OCI-LY3 (cell line): ENCODE data around the gene CEACAM18.

Source experiments
- H2AFZ ChIP-seq: fragments of 200-600, 300-600 bp; shearing (Covaris generic); 2 replicates; pipeline ENCODE4 v1.6.0; 2014; ENCODE audit warnings: antibody characterized with exemption, low read depth, low read length
- H3K27ac ChIP-seq: fragments of 200-600, 300-600 bp; sonication (generic); 2 replicates; pipeline ENCODE4 v1.5.1; 2014; ENCODE audit warnings: mild to moderate bottlenecking, low read length, moderate library complexity, mixed read lengths
- H3K27me3 ChIP-seq: fragments of 200-600, 300-600 bp; sonication (generic); 2 replicates; pipeline ENCODE4 v1.6.1; 2014; ENCODE audit warnings: low read depth, low read length, mixed read lengths
- H3K36me3 ChIP-seq: fragments of 200-600, 300-600 bp; sonication (generic); replicated peaks from 2 replicates; pipeline ENCODE3; 2014; ENCODE audit warnings: low read depth, low read length, mixed read lengths
- H3K4me1 ChIP-seq: fragments of 300-600, 200-600 bp; sonication (generic); 2 replicates; pipeline ENCODE4 v1.6.1; 2014; ENCODE audit warnings: low read length, mixed read lengths
- H3K4me2 ChIP-seq: fragments of 200-600, 300-600 bp; sonication (generic); 2 replicates; pipeline ENCODE4 v1.6.1; 2014; ENCODE audit warnings: low read length, mixed read lengths
- H3K4me3 ChIP-seq: fragments of 300-600, 200-600 bp; sonication (generic); 2 replicates; pipeline ENCODE4 v1.5.1; 2014; ENCODE audit warnings: antibody characterized with exemption, mild to moderate bottlenecking, low read length, moderate library complexity
- H3K79me2 ChIP-seq: fragments of 300-600, 200-600 bp; shearing (Covaris generic); 2 replicates; pipeline ENCODE4 v1.6.1; 2014; ENCODE audit warnings: mild to moderate bottlenecking, low read length, mixed read lengths
- H3K9ac ChIP-seq: fragments of 300-600, 200-600 bp; shearing (Covaris generic); 2 replicates; pipeline ENCODE4 v1.6.0; 2014; ENCODE audit warnings: mild to moderate bottlenecking, low read length, moderate library complexity
- H3K9me3 ChIP-seq: fragments of 200-600, 300-600 bp; shearing (Covaris generic); 2 replicates; pipeline ENCODE4 v1.6.1; 2014; ENCODE audit warnings: low read length, mixed read lengths; ENCODE audit not compliant: insufficient read depth
- H4K20me1 ChIP-seq: fragments of 200-600, 300-600 bp; sonication (generic); 2 replicates; pipeline ENCODE4 v1.6.1; 2016; ENCODE audit warnings: low read length, mixed read lengths; ENCODE audit not compliant: insufficient read depth
- EZH2phosphoT487 ChIP-seq: fragments of 200-600 bp; shearing (Covaris generic); IDR thresholded peaks from 2 replicates; pipeline ENCODE4 v1.6.1; 2018; ENCODE audit warnings: antibody characterized with exemption, mixed run types, low read depth
- TF ChIP-seq, protein P1 (sequence below): fragments of 200-600, 300-600 bp; sonication (generic); IDR thresholded peaks from 2 replicates; pipeline ENCODE4 v1.5.1; 2014; ENCODE audit warnings: antibody characterized with exemption, low read length, low read depth

The CEACAM18 gene

GRCh38 chr19:51450730-51451307 is 27.5 kb upstream of the CEACAM18 start:
- Histone ChIP-seq H3K9ac (no peak overlapping the region), H3K27ac (no peak overlapping the region), H3K4me3 (no peak overlapping the region), H4K20me1 (no peaks in the 10 kb centered on the region), H3K9me3 (no peaks in the 10 kb centered on the region), H3K4me2 (no peak overlapping the region), H2AFZ (no peak overlapping the region), H3K4me1 (no peaks in the 10 kb centered on the region), H3K27me3 (peaks cover 40% of the 10 kb centered on the region), H3K36me3 (no peaks in the 10 kb centered on the region), H3K79me2 (no peaks in the 10 kb centered on the region)
- TF ChIP-seq EZH2phosphoT487, result no peak
- TF ChIP-seq, protein P1, sequence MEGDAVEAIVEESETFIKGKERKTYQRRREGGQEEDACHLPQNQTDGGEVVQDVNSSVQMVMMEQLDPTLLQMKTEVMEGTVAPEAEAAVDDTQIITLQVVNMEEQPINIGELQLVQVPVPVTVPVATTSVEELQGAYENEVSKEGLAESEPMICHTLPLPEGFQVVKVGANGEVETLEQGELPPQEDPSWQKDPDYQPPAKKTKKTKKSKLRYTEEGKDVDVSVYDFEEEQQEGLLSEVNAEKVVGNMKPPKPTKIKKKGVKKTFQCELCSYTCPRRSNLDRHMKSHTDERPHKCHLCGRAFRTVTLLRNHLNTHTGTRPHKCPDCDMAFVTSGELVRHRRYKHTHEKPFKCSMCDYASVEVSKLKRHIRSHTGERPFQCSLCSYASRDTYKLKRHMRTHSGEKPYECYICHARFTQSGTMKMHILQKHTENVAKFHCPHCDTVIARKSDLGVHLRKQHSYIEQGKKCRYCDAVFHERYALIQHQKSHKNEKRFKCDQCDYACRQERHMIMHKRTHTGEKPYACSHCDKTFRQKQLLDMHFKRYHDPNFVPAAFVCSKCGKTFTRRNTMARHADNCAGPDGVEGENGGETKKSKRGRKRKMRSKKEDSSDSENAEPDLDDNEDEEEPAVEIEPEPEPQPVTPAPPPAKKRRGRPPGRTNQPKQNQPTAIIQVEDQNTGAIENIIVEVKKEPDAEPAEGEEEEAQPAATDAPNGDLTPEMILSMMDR, result no peak

DNA sequence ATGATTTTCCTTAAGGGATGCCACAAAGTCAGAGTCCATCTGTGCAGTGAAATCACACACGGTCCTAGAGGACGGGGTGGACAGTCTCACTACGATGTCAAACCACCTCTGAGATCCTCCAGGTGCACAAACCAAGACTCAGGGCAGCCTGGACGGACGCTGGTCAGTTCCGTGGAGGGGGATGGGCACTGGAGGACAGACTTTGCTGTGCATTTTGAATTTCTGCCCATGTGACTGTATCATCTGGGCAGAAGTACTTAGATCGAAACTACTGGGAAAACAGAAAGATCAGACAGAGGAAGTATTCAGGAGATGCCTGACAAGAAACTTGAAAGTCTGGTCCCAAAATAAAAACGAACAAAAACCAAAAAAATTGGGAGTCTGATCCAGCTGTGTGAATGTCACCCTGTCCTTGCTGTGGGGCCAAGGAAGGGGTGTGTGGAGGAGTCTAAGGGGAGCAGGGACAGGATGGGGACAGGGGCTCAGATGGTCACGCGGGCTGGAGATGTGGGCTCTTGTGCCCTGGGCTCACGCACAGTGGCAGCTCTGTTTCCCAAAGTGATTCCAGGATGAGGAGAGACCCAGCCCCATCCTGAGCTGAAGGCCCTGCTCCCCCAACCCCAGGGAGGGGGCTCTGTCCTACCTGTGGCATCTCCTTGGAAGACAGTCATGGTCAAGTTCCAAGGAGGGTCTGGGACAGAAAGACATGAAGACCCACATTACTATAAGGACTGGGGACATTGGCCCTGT is 21.6 kb upstream of the CEACAM18 start:
- Histone ChIP-seq H3K36me3 (no peaks in the 10 kb centered on the region), H3K9me3 (no peaks in the 10 kb centered on the region), H3K4me3 (no peak overlapping the region), H3K79me2 (no peaks in the 10 kb centered on the region), H4K20me1 (no peaks in the 10 kb centered on the region), H2AFZ (no peak overlapping the region), H3K27ac (no peak overlapping the region), H3K4me2 (peak overlapping the region; percentile 6; the same call in 1 of the 2 replicates), H3K4me1 (peaks cover 8% of the 10 kb centered on the region), H3K27me3 (peaks cover 23% of the 10 kb centered on the region), H3K9ac (no peak overlapping the region)
- TF ChIP-seq, protein P1, result no peak
- no peak for TF ChIP-seq EZH2phosphoT487

DNA sequence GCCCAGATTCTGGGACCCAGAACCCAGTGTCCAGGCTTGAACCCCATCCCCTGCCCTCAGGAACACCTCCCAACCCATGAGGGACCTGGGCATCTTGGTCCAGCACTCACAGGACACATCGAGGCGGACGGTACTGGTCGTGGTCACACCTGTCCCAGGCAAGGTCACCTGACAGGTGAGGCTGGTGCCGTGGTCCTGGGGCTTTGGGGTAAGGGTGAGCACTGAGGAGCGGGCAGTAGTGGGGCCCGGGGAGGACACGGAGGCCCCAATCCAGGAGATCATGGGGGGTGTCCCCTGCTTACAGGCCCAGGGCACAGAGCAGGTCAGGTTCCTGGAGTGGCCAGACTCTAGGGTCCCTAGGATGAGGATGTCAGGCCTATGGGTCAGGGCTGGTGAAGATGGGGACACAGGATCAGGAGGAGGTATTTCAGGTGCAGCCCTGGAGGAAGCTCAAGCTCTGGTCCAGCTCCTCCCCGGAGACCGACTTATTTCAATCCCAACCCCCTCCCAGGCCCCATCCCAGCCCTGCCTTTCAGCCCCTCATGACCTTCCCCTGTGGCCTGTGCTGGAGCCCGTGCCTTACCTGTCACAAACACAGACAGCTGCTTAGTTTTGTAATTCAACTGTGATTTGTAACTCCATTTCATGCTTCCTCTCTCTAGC is 20.9 kb upstream of the CEACAM18 start:
- Histone ChIP-seq H3K27ac (no peak overlapping the region), H3K4me3 (no peak overlapping the region), H4K20me1 (no peaks in the 10 kb centered on the region), H3K4me1 (peaks cover 8% of the 10 kb centered on the region), H3K36me3 (no peaks in the 10 kb centered on the region), H3K27me3 (peaks cover 23% of the 10 kb centered on the region), H3K9ac (no peak overlapping the region), H3K9me3 (no peaks in the 10 kb centered on the region), H3K79me2 (no peaks in the 10 kb centered on the region), H2AFZ (no peak overlapping the region), H3K4me2 (no peak overlapping the region)
- TF ChIP-seq, protein P1, result no peak
- TF ChIP-seq EZH2phosphoT487, result no peak

DNA sequence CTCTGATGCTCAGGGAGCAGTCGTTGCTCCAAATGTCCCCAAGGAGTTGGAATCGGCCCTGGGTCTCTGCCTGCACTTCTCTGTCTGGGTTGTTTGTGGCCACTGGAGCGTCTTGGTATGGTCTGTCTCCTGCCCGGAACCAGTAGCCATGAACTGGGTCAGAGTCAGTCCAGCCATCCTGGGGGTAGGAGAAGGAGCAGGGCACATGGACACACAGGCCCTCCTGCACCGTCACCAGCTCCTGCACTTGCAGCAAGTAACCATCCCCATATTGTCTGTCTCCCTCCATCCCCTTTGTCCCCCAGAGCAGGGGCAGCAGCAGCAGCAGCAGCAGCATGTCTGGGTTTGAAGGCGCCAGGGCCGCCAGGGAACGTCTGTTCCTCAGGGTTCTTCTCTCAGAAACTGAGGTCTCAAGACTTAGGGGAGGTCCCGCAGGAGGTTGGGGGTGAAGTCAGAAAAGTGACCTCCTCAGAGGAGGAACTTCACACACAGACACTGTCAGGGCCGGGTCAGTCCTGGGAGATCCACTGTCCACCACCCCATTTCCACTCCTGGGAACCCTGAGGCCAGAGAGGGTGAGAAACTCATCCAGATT is 20.2 kb upstream of the CEACAM18 start, which contains the start of gene SIGLEC8:
Gene SIGLEC8 (minus strand): TSS at position 404 of the 595 bp plus-strand sequence. CDS start 67 bp downstream, at position 337.
- Histone ChIP-seq H3K9ac (no peak within 1 kb of the TSS), H3K9me3 (no peaks in the 10 kb centered on the region), H3K4me3 (no peak within 1 kb of the TSS), H3K36me3 (no peaks in the 10 kb centered on the region), H3K79me2 (no peaks in the 10 kb centered on the region), H3K4me1 (peaks cover 8% of the 10 kb centered on the region), H3K27me3 (peaks cover 23% of the 10 kb centered on the region), H3K27ac (no peak within 1 kb of the TSS), H4K20me1 (no peaks in the 10 kb centered on the region), H3K4me2 (no peak within 1 kb of the TSS), H2AFZ (no peak within 1 kb of the TSS)
- TF ChIP-seq EZH2phosphoT487, result no peak
- TF ChIP-seq, protein P1, result no peak
